GM23338 (cell line): Measurements from ENCODE around the gene BCORL1.

Source experiments
- CTCF ChIP-seq, 2 experiments: fragments of 200-600 bp in 1 of 2; sonication (generic) in 1 of 2; conservative IDR thresholded peaks; 2 replicates each; pipeline versions ENCODE4 v1.5.1 to v1.6.1; 2016 to 2017; ENCODE audit warnings: antibody characterized with exemption in 2 of 2, low read depth in 2 of 2, mild to moderate bottlenecking in 2 of 2, moderate library complexity in 1 of 2
- ETS1 ChIP-seq: IDR thresholded peaks from 2 replicates; pipeline ENCODE4 v1.6.1; 2016; ENCODE audit warnings: antibody characterized with exemption
- EZH2 ChIP-seq: fragments of 200-600 bp; sonication (generic); IDR thresholded peaks from one replicate; pipeline ENCODE4 v1.8.0; 2017; ENCODE audit warnings: antibody characterized with exemption, mild to moderate bottlenecking, low read depth; ENCODE audit not compliant: unreplicated experiment
- EZH2phosphoT487 ChIP-seq: fragments of 200-600 bp; sonication (generic); IDR thresholded peaks from one replicate; pipeline ENCODE4 v1.8.1; 2018; ENCODE audit warnings: antibody characterized with exemption; ENCODE audit not compliant: unreplicated experiment
- REST ChIP-seq: IDR thresholded peaks from one replicate; pipeline ENCODE4 v1.6.1; 2018; ENCODE audit warnings: antibody characterized with exemption; ENCODE audit not compliant: unreplicated experiment

GRCh38 chrX:130060122-130061069 is 78.0 kb downstream of the BCORL1 start:
- TF ChIP-seq CTCF (conservative IDR thresholded peaks at IDR 0.05; ENCODE audit: low read depth in 2 of 2) (peak; percentile 46 to 82), ETS1 (no peak), EZH2 (no peak), REST (no peak), EZH2phosphoT487 (no peak)
